GM12878 (cell line): ENCODE results near the gene STK32B. TPM values are rescaled to one million over a fixed set of nuclear protein-coding genes. Genes with fewer than 3 reads are reported as not detected.

ENCODE experiments used
- ATF7 ChIP-seq: fragments of 450-650 bp; IDR thresholded peaks from 2 replicates; pipeline ENCODE4 v1.6.1; 2016; ENCODE audit warnings: low read depth, mild to moderate bottlenecking
- CEBPZ ChIP-seq: fragments of 150-350 bp; IDR thresholded peaks from 2 replicates; pipeline ENCODE4 v1.6.1; 2016; ENCODE audit warnings: low read depth, low read length
- CHD1 ChIP-seq: IDR thresholded peaks from 2 replicates; pipeline ENCODE4 v1.6.1; 2012; ENCODE audit warnings: low read depth, low read length, improper control_type of control experiment
- CHD4 ChIP-seq: fragments of 200-600 bp; sonication (generic); IDR thresholded peaks from 2 replicates; pipeline ENCODE4 v1.6.1; 2016; ENCODE audit warnings: mild to moderate bottlenecking
- MEF2B ChIP-seq: fragments of 450-650 bp; IDR thresholded peaks from 2 replicates; pipeline ENCODE4 v1.6.1; 2018; ENCODE audit warnings: mild to moderate bottlenecking, moderate library complexity; ENCODE audit not compliant: partially characterized antibody, poor library complexity, severe bottlenecking
- PKNOX1 ChIP-seq: fragments of 450-650 bp; IDR thresholded peaks from 2 replicates; pipeline ENCODE4 v1.6.1; 2016; ENCODE audit warnings: mild to moderate bottlenecking
- PRDM15 ChIP-seq: fragments of 450-650 bp; formaldehyde crosslinking; IDR thresholded peaks from 2 replicates; pipeline ENCODE4 v1.4.0; 2020; ENCODE audit warnings: mild to moderate bottlenecking, moderate library complexity
- RAD21 ChIP-seq: IDR thresholded peaks from 2 replicates; pipeline ENCODE4 v1.6.1; 2011; ENCODE audit warnings: mild to moderate bottlenecking, low read depth, low read length, moderate library complexity; ENCODE audit not compliant: insufficient read depth
- YY1 ChIP-seq: IDR thresholded peaks from 2 replicates; pipeline ENCODE4 v1.6.1; 2011; ENCODE audit warnings: low read depth, mild to moderate bottlenecking, low read length
- ZBED1 ChIP-seq: IDR thresholded peaks from 2 replicates; pipeline ENCODE4 v1.6.1; 2016; ENCODE audit warnings: borderline replicate concordance
- polyA plus RNA-seq, 11 experiments: library from polyadenylated mRNA; depleted of rRNA in 4 of 11; unstranded in 6 of 11; stranded (reverse) in 5 of 11; fragments of >200 nt; fragmentation: Nextera tagmentation in 4 of 11; fragmentation: Illumina TruSeq in 1 of 11; extraction: Ambion mirVana in 4 of 11; extraction: Trizol in 1 of 11; gene quantifications; 1 replicate in 1 of 11; 2 replicates in 10 of 11; pipeline versions ENCODE4 v1.2.1 to v1.2.3, GENCODE V29; 2011 to 2016; ENCODE audit warnings: inconsistent platforms in 2 of 11, missing spikeins in 2 of 11, low read depth in 1 of 11
- total RNA-seq, 4 experiments: library from RNA; depleted of rRNA in 3 of 4; stranded (reverse); fragments of >200 nt in 3 of 4; fragmentation: Illumina TruSeq in 1 of 4; extraction: Trizol in 1 of 4; gene quantifications; 2 replicates each; pipeline versions ENCODE4 v1.2.1 to v1.2.3, GENCODE V29; 2013 to 2021

STK32B gene
- total and polyA plus RNA-seq, 10 of the 15 experiments (the other 5 are each of a cell fraction or from before 2014, with no cell fraction given) = 0.04 to 0.12 (median 0.08) TPM; not detected in 7

- TF ChIP-seq PRDM15 (CRISPR knock-in tag) = no peak
- no peak for TF ChIP-seq CHD1
- no peak for TF ChIP-seq MEF2B
- no peak for TF ChIP-seq PKNOX1
- TF ChIP-seq CHD4 = no peak
- no peak for TF ChIP-seq ATF7
- no peak for TF ChIP-seq RAD21
- TF ChIP-seq ZBED1 = no peak
- no peak for TF ChIP-seq CEBPZ
- TF ChIP-seq YY1 = no peak
These were observed 249.0 kb downstream of the STK32B start (continued) for GRCh38 chr4:5300283-5300682.
